Thyroid gland (tissue), 4 donors: ENCODE data around the gene ARHGEF16.

ENCODE experiments used
- CTCF ChIP-seq, 6 experiments: fragments of 200-600 bp in 3 of 6; fragments of 450-650 bp in 3 of 6; sonication (generic) in 3 of 6; IDR thresholded peaks; one replicate each; pipeline ENCODE4 v1.5.1; 2016 to 2019; ENCODE audit warnings: antibody characterized with exemption in 6 of 6, mild to moderate bottlenecking in 2 of 6, inconsistent platforms in 1 of 6, moderate library complexity in 1 of 6
- POLR2A ChIP-seq, 2 donors: fragments of 450-650 bp; IDR thresholded peaks; one replicate each; pipeline ENCODE4 v1.6.1; 2017; ENCODE audit warnings: antibody characterized with exemption in 2 of 2, mild to moderate bottlenecking in 2 of 2, moderate library complexity in 1 of 2

- TF ChIP-seq CTCF (IDR thresholded peaks at IDR 0.05) (no peak), POLR2A (IDR thresholded peaks at IDR 0.05) (no peak)
Observed at GRCh38 chr1:3408751-3409266, 45.7 kb upstream of the ARHGEF16 start.
